ENCODE data around the gene ATXN2.

The ATXN2 gene

DNA sequence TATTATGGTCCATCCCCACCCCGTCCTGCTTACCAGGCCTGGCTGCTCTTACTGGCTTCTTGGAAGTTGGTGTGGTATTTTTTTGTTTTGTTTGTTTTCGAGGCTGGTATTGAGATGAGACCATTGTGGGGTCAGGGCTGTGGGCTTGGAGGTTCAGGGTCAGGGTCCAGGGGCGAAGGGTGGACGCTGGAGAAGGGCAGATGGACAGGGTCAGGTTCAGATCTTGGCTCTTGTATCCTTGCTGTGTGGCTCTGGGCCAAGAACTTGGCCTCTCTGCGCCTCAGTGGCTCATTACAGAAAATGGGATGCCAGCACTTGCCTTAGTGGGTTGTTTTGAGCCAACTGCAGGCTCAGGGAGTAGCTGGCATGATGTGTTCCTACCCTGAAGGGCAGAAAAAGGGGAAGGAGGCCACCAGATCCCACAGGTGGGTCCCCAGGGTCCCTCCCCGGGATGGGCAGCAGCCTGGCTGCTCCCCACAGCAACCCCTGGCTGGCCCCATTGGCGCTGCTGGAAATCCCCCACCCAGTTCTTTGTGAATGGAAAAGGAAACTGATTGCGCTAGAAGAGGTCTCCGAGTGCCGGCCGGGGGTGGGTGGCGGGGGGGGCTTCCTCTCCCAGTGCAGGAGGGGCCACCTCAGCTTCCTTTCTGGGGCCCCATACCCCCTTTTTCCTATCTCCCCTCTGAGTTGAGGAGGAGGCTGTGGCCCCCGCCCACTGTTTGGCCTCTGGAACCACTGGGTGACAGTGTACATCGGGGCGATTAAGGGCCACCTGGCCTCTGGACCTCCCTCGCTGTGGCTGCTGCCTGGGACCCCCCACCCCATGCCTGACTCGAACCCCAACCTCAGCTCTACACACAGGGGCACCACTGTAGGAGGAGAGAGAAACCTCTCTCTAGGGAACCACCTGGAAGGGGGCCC lies 168.4 kb downstream of the ATXN2 start:
- Histone ChIP-seq H3K9me2 (ENCODE audit: low read depth, low read length) (no peaks in the 10 kb centered on the region), H3K4me3 (ENCODE audit: low read depth, low read length, poor library complexity, severe bottlenecking) (no peak overlapping the region), H3K79me2 (ENCODE audit: insufficient read depth, low read length) (no peaks in the 10 kb centered on the region), H3K27me3 (ENCODE audit: insufficient read depth, low read length) (no peaks in the 10 kb centered on the region), H2AFZ (ENCODE audit: low read length) (no peak overlapping the region), H3F3A (ENCODE audit: insufficient read depth, low read length) (no peaks in the 10 kb centered on the region), H3K4me2 (ENCODE audit: low read length) (no peak overlapping the region), H3K9ac (ENCODE audit: low read length) (no peak overlapping the region), H4K20me1 (ENCODE audit: insufficient read depth, low read length) (no peaks in the 10 kb centered on the region), H3K9me3 (ENCODE audit: low read length) (no peaks in the 10 kb centered on the region), H3K27ac (ENCODE audit: low read depth, low read length, poor library complexity, severe bottlenecking) (no peak overlapping the region), H3K36me3 (ENCODE audit: insufficient read depth, low read length) (no peaks in the 10 kb centered on the region; the same call in 1 of the 2 replicates), H3K4me1 (ENCODE audit: insufficient read depth, low read length, severe bottlenecking) (peaks cover 16% of the 10 kb centered on the region)
- TF ChIP-seq EZH2 (IDR thresholded peaks at IDR 0.05; ENCODE audit: borderline replicate concordance, low read length): no peak
- TF ChIP-seq, protein P1, sequence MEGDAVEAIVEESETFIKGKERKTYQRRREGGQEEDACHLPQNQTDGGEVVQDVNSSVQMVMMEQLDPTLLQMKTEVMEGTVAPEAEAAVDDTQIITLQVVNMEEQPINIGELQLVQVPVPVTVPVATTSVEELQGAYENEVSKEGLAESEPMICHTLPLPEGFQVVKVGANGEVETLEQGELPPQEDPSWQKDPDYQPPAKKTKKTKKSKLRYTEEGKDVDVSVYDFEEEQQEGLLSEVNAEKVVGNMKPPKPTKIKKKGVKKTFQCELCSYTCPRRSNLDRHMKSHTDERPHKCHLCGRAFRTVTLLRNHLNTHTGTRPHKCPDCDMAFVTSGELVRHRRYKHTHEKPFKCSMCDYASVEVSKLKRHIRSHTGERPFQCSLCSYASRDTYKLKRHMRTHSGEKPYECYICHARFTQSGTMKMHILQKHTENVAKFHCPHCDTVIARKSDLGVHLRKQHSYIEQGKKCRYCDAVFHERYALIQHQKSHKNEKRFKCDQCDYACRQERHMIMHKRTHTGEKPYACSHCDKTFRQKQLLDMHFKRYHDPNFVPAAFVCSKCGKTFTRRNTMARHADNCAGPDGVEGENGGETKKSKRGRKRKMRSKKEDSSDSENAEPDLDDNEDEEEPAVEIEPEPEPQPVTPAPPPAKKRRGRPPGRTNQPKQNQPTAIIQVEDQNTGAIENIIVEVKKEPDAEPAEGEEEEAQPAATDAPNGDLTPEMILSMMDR (IDR thresholded peaks at IDR 0.05; ENCODE audit: low read length): no peak

- H3K9ac ChIP-seq (ENCODE audit: low read length): no peak overlapping the region
- H3K36me3 ChIP-seq (ENCODE audit: insufficient read depth, low read length): no peaks in the 10 kb centered on the region; the same call in 1 of the 2 replicates
- TF ChIP-seq, protein P1 (IDR thresholded peaks at IDR 0.05; ENCODE audit: low read length): no peak
- TF ChIP-seq EZH2 (IDR thresholded peaks at IDR 0.05; ENCODE audit: borderline replicate concordance, low read length): no peak
- H2AFZ ChIP-seq (ENCODE audit: low read length): no peak overlapping the region
- no peaks in the 10 kb centered on the region for H3K9me2 ChIP-seq (ENCODE audit: low read depth, low read length)
- H3K9me3 ChIP-seq (ENCODE audit: low read length): no peaks in the 10 kb centered on the region
- no peaks in the 10 kb centered on the region for H4K20me1 ChIP-seq (ENCODE audit: insufficient read depth, low read length)
- H3K27me3 ChIP-seq (ENCODE audit: insufficient read depth, low read length): no peaks in the 10 kb centered on the region
- no peaks in the 10 kb centered on the region for H3K79me2 ChIP-seq (ENCODE audit: insufficient read depth, low read length)
- no peak overlapping the region for H3K27ac ChIP-seq (ENCODE audit: low read depth, low read length, poor library complexity, severe bottlenecking)
- H3K4me3 ChIP-seq (ENCODE audit: low read depth, low read length, poor library complexity, severe bottlenecking): no peak overlapping the region
- H3F3A ChIP-seq (ENCODE audit: insufficient read depth, low read length): no peaks in the 10 kb centered on the region
- peaks cover 11% of the 10 kb centered on the region for H3K4me1 ChIP-seq (ENCODE audit: insufficient read depth, low read length, severe bottlenecking)
- no peak overlapping the region for H3K4me2 ChIP-seq (ENCODE audit: low read length)
These were observed 169.2 kb downstream of the ATXN2 start for GRCh38 chr12:111429828-111430432.

DNA sequence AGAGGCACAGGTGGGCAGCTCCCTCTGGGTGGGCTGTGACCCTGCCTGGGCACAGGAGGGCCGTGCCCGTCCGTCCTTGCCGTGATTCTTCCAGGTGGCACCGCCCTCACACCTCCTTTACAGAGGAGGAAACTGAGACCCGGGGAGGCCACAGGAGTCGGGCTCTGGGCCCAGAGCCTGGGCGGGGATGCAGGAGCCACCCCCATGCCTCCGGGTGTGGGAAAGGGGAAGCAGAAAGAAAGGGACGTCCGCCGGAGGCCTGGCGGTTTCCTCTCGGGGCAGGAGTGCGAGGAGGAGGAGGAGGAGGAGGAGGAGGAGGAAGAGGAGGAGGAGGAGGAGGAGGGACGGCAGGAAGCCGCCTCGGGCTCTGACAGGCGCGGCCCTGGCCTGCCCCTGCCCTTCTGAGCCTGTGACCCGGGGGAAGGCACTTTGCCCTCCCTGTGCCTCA lies 170.4 kb downstream of the ATXN2 start:
- no peak overlapping the region for H3K4me3 ChIP-seq (ENCODE audit: low read depth, low read length, poor library complexity, severe bottlenecking)
- H3K79me2 ChIP-seq (ENCODE audit: insufficient read depth, low read length): no peaks in the 10 kb centered on the region
- no peak overlapping the region for H3K27ac ChIP-seq (ENCODE audit: low read depth, low read length, poor library complexity, severe bottlenecking)
- no peaks in the 10 kb centered on the region; the same call in 1 of the 2 replicates for H3K36me3 ChIP-seq (ENCODE audit: insufficient read depth, low read length)
- H3K9me2 ChIP-seq (ENCODE audit: low read depth, low read length): no peaks in the 10 kb centered on the region
- TF ChIP-seq, protein P1 (IDR thresholded peaks at IDR 0.05; ENCODE audit: low read length): no peak
- TF ChIP-seq EZH2 (IDR thresholded peaks at IDR 0.05; ENCODE audit: borderline replicate concordance, low read length): no peak
- H3K4me1 ChIP-seq (ENCODE audit: insufficient read depth, low read length, severe bottlenecking): no peaks in the 10 kb centered on the region
- no peaks in the 10 kb centered on the region for H3K27me3 ChIP-seq (ENCODE audit: insufficient read depth, low read length)
- H3F3A ChIP-seq (ENCODE audit: insufficient read depth, low read length): no peaks in the 10 kb centered on the region
- H3K9me3 ChIP-seq (ENCODE audit: low read length): no peaks in the 10 kb centered on the region
- H3K4me2 ChIP-seq (ENCODE audit: low read length): no peak overlapping the region
- no peak overlapping the region for H3K9ac ChIP-seq (ENCODE audit: low read length)
- no peaks in the 10 kb centered on the region for H4K20me1 ChIP-seq (ENCODE audit: insufficient read depth, low read length)
- H2AFZ ChIP-seq (ENCODE audit: low read length): no peak overlapping the region
